ENCODE results near the gene COL28A1.

DNA sequence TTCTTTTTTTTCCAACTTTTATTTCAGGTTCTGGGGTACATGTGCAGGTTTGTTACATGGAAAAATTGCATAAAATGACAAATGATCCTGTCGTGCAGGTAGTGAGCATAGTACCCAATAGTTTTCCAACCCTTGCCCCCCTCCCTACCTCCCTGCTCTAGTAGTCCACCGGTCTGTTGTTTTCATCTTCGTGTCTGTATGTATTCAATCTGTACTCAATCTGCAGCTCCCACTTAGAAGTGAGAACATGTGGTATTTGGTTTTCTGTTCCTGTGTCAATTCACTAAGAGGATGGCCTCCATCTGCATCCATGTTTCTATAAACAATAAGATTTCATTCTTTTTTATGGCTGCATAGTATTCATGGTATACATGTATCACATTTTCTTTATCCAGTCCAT is 202.1 kb downstream of the COL28A1 start:
- TF ChIP-seq, protein P1, sequence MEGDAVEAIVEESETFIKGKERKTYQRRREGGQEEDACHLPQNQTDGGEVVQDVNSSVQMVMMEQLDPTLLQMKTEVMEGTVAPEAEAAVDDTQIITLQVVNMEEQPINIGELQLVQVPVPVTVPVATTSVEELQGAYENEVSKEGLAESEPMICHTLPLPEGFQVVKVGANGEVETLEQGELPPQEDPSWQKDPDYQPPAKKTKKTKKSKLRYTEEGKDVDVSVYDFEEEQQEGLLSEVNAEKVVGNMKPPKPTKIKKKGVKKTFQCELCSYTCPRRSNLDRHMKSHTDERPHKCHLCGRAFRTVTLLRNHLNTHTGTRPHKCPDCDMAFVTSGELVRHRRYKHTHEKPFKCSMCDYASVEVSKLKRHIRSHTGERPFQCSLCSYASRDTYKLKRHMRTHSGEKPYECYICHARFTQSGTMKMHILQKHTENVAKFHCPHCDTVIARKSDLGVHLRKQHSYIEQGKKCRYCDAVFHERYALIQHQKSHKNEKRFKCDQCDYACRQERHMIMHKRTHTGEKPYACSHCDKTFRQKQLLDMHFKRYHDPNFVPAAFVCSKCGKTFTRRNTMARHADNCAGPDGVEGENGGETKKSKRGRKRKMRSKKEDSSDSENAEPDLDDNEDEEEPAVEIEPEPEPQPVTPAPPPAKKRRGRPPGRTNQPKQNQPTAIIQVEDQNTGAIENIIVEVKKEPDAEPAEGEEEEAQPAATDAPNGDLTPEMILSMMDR (IDR thresholded peaks at IDR 0.05; ENCODE audit: low read depth, low read length, poor library complexity, severe bottlenecking) = no peak
- TF ChIP-seq EZH2phosphoT487 (IDR thresholded peaks at IDR 0.05; ENCODE audit: borderline replicate concordance, low read length) = no peak

Data from DOHH2 (cell line).